Fibroblast of mammary gland (primary cell): Measurements from ENCODE around the gene LARP4B.

Experiments
- DNase-seq: peaks from one replicate; pipeline ENCODE4 v3.0.0-alpha.2; 2010; ENCODE audit warnings: low read depth
- H3K4me3 ChIP-seq: 2 replicates; pipeline ENCODE4 v1.5.1; 2011; ENCODE audit warnings: low read depth, mild to moderate bottlenecking, low read length, moderate library complexity; ENCODE audit not compliant: control insufficient read depth
- TF ChIP-seq, protein P1 (sequence below): conservative IDR thresholded peaks from 2 replicates; pipeline ENCODE4 v1.5.1; 2011; ENCODE audit warnings: low read depth, low read length, inconsistent platforms; ENCODE audit not compliant: control insufficient read depth, insufficient read depth

The LARP4B gene

DNA sequence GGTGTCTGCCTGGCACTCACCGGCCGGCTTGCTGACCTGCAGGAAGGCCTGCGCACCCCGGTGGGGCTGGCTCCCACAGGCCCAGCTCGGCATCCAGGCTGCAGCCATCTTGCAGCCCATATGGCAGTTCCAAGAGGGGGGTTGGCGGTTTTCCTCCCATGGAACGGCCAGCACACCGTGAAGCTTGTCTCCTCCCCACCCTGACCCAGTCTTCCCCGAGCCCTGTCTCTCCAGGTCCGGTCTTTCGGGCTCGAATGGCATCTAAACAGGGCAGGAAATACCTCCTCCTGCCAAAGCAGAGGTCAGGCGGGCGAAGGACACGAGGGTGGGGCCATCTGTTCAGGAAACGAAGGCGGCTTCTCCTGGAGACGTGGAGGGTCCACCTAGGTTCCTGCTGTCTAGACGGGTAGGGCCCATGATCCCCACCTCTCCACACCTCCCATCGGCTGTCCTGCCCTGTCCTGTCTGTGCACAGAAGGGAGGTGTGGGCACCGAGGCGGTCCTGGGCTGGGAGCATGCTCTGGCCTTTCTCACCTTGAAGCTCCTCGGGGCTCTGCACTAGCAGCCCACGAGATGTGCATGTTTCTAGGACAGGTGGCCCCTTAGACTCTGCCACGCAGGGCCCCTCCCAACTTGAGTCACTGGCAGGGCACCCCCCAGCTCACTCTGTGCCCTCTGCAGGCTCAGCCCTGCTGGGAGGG lies 128.3 kb downstream of the LARP4B start:
- no peak overlapping the region for H3K4me3 ChIP-seq
- DNase-seq = no peak
- TF ChIP-seq, protein P1, sequence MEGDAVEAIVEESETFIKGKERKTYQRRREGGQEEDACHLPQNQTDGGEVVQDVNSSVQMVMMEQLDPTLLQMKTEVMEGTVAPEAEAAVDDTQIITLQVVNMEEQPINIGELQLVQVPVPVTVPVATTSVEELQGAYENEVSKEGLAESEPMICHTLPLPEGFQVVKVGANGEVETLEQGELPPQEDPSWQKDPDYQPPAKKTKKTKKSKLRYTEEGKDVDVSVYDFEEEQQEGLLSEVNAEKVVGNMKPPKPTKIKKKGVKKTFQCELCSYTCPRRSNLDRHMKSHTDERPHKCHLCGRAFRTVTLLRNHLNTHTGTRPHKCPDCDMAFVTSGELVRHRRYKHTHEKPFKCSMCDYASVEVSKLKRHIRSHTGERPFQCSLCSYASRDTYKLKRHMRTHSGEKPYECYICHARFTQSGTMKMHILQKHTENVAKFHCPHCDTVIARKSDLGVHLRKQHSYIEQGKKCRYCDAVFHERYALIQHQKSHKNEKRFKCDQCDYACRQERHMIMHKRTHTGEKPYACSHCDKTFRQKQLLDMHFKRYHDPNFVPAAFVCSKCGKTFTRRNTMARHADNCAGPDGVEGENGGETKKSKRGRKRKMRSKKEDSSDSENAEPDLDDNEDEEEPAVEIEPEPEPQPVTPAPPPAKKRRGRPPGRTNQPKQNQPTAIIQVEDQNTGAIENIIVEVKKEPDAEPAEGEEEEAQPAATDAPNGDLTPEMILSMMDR = no peak

DNA sequence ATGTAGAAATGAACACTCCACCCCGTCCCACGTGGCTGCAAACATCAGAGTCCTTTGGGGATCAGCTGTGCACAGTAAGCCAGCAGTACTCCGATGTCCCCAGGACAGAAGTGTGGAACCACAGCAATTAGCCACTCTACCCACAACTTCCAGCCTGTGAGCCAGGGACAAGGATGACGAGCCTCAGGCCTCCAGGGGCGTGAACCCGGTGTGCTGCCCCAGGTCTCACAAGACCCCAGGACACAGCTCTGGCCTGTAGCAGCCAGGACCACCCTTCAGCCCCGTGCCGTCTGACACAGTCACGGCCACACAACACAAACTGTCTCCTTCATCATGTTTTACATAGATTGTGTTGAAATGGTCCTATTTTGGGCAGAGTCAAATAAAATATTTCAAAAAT lies 129.0 kb downstream of the LARP4B start:
- H3K4me3 ChIP-seq = no peak overlapping the region
- no peak for DNase-seq
- TF ChIP-seq, protein P1 = no peak

DNA sequence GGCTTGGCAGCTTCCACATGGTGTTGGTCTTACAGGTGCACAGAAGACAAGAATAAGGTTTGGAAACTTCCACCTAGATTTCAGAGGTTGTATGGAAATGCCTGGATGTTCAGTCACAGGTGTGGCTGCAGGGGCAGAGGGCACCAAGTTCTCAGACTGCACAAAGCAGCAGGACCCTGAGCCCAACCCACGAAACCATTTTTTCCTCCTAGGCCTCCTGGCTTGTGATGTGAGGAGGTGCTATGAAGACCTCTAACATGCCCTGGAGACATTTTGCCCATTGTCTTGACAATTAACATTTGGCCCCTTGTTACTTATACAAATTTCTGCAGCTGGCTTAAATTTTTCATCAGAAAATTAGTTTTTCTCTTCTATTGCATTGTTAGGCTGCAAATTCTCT lies 134.3 kb downstream of the LARP4B start:
- DNase-seq = no peak
- no peak overlapping the region for H3K4me3 ChIP-seq
- TF ChIP-seq, protein P1 = no peak

DNA sequence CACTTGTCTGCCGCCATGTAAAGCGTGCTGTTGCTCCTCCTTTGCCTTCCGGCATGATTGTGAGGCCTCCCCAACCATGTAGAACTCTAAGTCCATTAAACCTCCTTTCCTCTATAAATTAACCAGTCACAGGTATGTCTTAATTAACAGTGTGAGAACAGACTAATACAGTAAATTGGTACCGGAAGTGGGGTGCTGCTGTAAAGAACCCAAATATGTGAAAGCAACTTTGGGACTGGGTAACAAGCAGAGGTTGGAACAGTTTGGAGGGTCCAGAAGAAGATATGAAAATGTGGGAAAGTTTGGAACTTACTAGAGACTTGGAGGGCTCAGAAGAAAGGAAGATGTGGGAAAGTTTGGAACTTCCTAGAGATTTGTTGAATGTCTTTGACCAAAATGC lies 135.3 kb downstream of the LARP4B start:
- TF ChIP-seq, protein P1 = no peak
- no peak overlapping the region for H3K4me3 ChIP-seq
- no peak for DNase-seq

DNA sequence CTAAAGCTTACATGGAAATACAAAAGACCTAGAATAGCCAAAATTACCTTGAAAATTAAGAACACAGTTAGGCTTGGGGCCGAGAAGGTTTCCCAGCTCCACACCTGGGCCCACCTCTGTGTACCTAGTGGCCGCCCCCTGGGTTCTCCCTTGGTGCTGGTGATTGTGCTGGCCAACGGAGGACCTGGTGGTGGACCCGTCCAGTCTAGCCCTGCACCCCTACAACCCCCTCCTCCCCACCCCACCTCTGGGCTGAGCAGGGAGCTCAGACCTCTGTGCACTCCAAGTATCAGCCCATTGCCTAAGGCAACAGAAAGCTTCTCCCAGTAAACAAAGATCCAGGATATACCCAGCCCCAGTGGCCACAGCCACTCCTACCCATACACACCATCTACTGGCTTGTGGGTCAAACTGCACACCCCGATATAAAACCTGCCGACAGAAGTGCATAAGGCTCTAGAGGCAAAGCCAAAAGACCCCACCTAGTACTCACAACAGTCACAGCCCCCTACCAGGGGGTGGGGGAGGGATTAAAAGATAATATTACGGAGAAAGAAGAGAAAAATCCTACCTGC lies 137.0 kb downstream of the LARP4B start:
- TF ChIP-seq, protein P1 = peak; percentile 45
- DNase-seq = peak; percentile 45
- no peak overlapping the region for H3K4me3 ChIP-seq

DNA sequence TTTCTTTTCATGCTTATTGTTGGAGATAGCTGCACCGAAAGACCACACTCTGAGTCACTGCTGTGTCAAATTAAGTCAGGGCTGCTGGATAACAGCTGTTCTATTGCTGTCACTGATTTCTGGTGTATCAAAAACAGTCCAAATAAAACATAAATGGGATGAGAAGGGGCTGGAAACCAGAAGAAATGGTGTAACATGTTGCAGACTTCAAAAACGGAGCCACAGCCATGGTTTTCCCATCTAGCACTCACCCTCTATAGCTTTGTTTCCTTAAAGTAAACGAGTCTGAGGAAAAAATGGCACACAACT lies 138.8 kb downstream of the LARP4B start:
- DNase-seq = peak; percentile 52
- TF ChIP-seq, protein P1 = no peak
- H3K4me3 ChIP-seq = no peak overlapping the region
